GM23248 (cell line): ENCODE results near the gene AGMO.

Source experiments
- EZH2 ChIP-seq: fragments of 200-600 bp; sonication (generic); IDR thresholded peaks from 2 replicates; pipeline ENCODE4 v1.6.1; 2018; ENCODE audit warnings: antibody characterized with exemption, mild to moderate bottlenecking; ENCODE audit not compliant: insufficient read depth, poor library complexity, severe bottlenecking
- EZH2phosphoT487 ChIP-seq: fragments of 200-600 bp; sonication (generic); IDR thresholded peaks from 2 replicates; pipeline ENCODE4 v1.6.1; 2018; ENCODE audit warnings: antibody characterized with exemption, moderate library complexity, mild to moderate bottlenecking, low read depth; ENCODE audit not compliant: insufficient read depth

- TF ChIP-seq EZH2phosphoT487 (no peak), EZH2 (no peak)
Observed at GRCh38 chr7:15567652-15568051, 5.8 kb upstream of the AGMO start.
